ENCODE measurements around the gene CCDC9.
"Not testable (repeated sequence)": the region's sequence is repeated elsewhere in the genome, so short reads cannot be mapped to it uniquely, and the experiment has no call there.

The CCDC9 gene

GRCh38 chr19:47232422-47233211 lies 23.7 kb upstream of the CCDC9 start:
- DNase-seq (ENCODE audit: low spot score): no peak

GRCh38 chr19:47236072-47236675 lies 20.2 kb upstream of the CCDC9 start:
- no peak for DNase-seq (ENCODE audit: low spot score)

- no peak for DNase-seq (ENCODE audit: low spot score)
Observed at GRCh38 chr19:47239152-47239551, 17.2 kb upstream of the CCDC9 start.

GRCh38 chr19:47239610-47240296 lies 16.6 kb upstream of the CCDC9 start:
- peak; percentile 92 for DNase-seq (ENCODE audit: low spot score)

DNA sequence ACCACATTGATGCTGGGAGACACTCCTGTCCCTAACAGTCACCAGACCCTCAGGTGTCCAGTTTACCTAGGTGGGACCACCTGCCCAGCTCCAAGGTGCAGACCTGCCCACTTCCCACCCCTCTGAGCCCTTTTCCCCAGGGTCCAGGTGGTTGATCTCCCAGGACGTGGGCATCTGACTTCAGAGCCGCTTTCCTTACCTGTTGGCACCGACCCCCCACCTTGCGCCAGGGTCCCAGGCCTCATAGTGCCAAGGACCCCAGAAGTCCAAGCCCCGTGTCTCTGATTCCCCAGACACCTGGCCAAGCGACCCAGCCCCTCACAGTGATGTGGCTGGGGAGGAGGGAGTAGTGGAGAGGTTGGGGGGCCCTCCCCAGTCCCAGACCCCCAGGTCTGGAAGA lies 15.8 kb upstream of the CCDC9 start:
- DNase-seq (ENCODE audit: low spot score): no peak

DNA sequence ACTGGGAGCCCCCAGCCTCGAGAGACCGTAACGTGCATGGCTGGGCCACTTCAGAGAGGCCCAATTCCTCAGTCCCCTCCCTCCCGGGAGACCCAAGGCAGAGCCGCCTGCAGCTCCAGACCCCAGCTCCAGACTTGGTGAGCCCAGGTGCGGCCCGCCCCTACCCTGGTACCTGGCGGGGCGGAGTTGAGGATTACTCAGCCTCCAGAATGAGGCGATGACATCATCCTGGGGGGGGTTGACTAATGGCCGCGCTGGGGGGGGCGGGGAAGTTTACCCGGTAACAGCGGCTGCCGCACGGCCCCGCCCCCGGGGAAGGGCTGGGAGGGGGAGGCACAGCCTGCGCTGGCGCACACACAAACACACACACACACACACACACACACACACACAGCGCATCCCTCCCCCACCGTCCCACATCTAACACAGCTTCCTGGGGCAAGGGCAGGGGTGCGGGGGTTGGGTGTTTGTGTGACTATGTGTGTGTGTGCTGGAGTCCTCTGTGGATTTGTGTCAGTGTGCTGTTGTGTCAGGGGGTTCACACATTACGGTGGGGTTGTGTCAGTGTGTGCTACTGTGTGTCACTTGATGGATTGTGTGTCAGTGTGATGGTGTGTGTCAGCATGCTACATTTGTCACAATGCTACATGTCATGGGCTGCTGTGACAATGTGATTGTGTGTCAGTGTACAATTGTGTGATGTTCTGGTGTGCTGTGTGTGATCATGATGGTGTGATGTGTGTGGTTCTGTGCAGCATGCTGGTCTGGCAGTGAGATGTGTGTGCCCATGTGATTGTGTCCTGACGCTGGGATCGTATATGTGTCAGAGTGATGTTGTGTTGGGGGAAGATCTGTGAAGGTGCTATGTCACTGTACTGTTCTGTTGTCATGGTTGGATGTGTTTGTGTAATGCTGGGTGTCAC lies 15.1 kb upstream of the CCDC9 start:
- peak; percentile 58 for DNase-seq (ENCODE audit: low spot score)

GRCh38 chr19:47241919-47242577 lies 14.3 kb upstream of the CCDC9 start:
- DNase-seq (ENCODE audit: low spot score): no peak

- no peak for DNase-seq (ENCODE audit: low spot score)
Observed at GRCh38 chr19:47243364-47243775, 13.0 kb upstream of the CCDC9 start.

GRCh38 chr19:47243776-47244547 lies 12.4 kb upstream of the CCDC9 start:
- DNase-seq (ENCODE audit: low spot score): peak; percentile 92

DNA sequence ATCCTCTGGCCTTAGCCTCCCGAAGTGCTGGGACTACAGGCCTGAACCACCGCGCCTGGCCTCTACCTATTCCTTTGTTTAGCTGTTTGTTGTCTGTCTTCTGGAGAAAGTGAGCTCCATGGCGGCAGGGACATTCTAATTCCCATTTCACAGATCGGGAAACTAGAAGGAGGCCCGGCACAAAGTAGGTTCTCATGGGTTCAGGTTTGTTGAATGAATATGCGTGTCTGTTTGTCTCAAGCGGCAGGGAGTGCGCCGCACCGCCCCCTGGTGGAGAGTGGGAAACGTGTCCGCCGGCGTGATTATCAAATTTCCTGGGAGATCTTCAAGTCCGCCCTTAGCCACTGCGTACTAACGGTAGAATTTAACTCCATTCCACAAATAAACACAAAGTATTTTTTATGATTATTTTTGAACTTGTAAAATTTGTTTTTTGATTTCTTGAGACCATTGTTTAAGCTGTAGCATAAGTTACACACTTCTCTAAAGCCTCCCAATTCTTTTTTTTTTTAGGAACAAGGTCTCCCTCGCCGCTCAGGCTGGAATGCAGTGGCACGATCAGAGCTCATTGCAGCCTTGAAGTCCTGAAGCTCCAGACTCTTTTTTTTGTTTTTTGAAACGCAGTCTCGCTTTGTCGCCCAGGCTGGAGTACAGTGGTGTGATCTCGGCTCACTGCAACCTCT lies 8.9 kb upstream of the CCDC9 start:
- DNase-seq (ENCODE audit: low spot score): peak; percentile 76

- not testable (repeated sequence) for DNase-seq (ENCODE audit: low spot score)
Observed at GRCh38 chr19:47253016-47253415, 3.3 kb upstream of the CCDC9 start.

DNA sequence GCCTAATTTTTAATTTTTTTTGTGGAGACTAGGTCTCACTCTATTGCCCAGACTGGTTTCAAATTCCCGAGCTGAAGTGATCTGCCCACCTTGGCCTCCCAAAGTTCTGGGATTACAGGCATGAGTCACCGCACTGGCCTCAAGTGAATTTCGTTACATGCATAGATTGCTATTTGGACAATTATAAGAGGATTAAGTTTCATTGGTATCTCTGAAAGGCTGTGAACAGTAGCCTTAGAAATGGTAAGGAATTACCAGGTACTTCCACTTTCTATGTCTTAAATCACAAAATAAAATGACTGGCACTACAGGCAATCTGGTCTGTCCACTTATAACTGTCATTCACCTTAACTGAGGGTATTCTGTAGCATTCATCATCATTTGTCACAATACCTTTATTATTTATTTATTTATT lies 2.9 kb upstream of the CCDC9 start:
- DNase-seq (ENCODE audit: low spot score): no peak

DNA sequence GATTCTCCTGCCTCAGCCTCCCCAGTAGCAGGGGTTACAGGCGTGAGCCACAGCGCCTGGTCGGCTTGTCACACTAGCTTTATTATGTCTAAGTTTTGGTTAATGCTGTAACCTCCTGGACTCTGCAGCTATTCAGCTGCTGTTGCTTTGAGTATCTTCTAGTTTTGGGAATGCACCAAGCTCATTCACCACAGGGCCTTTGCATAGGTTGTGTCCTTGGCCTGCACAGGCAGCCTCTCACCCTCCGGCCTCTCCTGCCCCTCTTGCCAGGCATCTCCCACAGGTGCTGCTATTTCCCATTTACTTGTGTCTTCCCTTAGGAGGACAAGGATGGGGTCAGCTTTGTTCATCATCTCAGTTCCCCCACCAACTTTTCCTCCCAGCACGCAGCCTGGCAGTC lies 2.4 kb upstream of the CCDC9 start:
- DNase-seq (ENCODE audit: low spot score): no peak

- peak; percentile 96 for DNase-seq (ENCODE audit: low spot score)
Observed at GRCh38 chr19:47256693-47257410, 527 bp downstream of the CCDC9 start.

DNA sequence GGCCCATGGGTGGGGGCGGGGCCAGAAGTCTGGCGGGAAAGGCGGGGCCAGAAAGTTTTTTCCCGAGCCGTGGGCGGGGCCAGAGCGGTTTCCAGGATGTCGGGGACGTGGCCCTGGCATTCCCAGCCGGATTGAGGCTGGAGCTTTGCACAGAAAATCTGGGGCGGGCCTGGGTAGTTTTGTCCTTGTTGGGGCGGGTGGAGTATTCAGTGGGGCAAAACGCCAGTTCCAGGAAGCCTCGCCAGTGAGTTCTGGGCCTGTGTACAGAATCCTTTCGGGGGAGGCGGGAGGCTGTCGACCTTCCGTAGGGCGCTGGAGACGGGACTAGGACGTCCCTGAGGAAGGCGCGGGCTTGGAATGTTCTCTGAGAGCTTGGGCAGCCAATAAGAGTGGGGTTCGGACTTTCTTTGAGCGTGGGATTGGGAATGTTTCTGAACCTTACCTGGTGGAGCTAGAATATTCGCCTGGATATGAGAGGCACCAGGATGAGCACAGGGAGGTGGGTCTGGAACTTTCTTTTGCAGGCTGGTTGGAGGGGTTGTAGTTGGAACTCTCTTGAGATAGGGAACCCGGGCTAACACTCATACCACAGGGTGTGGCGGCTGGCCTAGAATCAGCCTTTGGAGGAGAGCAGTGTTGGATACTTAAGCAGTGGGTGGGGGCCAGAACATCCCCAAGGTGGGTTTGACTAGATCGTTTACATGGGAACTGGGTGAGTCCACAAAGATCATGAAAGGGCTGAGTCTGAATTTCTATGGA lies 1.3 kb downstream of the CCDC9 start:
- no peak for DNase-seq (ENCODE audit: low spot score)

DNA sequence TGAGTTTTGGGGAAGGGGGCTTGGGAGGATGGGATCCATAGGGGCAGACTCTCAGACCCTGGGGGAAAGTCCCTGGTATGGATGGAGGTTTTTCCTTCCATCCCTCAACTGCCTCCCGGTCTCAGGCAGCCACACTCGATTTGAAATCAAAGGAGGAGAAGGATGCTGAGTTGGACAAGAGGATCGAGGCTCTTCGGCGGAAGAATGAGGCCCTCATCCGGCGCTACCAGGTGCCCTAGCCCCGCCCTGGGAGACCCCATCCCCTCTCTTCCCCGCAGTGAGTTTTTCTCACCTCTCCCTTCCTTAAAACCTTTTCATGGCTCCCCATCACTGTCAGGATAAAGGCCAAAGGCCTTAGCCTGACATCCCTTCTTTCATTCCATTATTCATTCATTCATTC lies 2.1 kb downstream of the CCDC9 start:
- no peak for DNase-seq (ENCODE audit: low spot score)

- DNase-seq (ENCODE audit: low spot score): no peak
Observed at GRCh38 chr19:47258895-47259555, 2.7 kb downstream of the CCDC9 start.

DNA sequence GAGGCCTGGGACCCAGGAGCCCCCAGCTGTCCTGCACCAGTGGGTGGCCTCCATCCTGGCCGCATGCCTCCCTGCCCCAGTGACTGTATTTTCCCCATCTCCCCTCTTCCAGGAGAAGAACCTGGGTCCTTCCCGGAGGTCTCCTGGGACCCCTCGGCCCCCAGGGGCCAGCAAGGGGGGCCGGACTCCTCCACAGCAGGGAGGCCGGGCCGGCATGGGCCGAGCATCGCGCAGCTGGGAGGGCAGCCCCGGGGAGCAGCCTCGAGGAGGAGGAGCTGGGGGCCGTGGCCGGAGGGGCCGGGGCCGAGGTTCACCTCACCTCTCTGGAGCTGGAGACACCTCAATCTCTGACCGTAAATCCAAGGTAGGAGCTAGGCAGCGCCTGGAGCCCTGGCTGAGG lies 4.2 kb downstream of the CCDC9 start:
- DNase-seq (ENCODE audit: low spot score): no peak
